Measurements from ENCODE around the gene SLIT3. TPM values are rescaled to one million over a fixed set of nuclear protein-coding genes. Genes with fewer than 3 reads are reported as not detected.

The SLIT3 gene
- total and polyA plus RNA-seq, 9 of the 15 experiments (the other 6 are each of a cell fraction or from before 2014, with no cell fraction given): 0.01 to 0.04 TPM; not detected in 7

- H3K27me3 ChIP-seq (ENCODE audit: control insufficient read depth in 2 of 2, insufficient read depth in 2 of 2, low read length in 2 of 2): peaks cover 6 to 14% of the 10 kb centered on the region in 2 experiments; a peak in 3 of 5 replicates
- H4K20me1 ChIP-seq (replicated peaks; ENCODE audit: control insufficient read depth, insufficient read depth, low read length): no peaks in the 10 kb centered on the region
- ChIA-PET CTCF (ENCODE audit: low intra/inter-chr PET ratio) (no interaction called here), POLR2A (no interaction called here)
- intact Hi-C loops (cut with micrococcal nuclease): no loop called here
- BruUV-seq (replicated peaks): no TSS peak
- FAIRE-seq (no peak), DNase-seq (ENCODE audit: extremely low read depth in 1 of 4, low spot score in 3 of 4) (no peak), ATAC-seq (no peak)
- TF ChIP-seq NFIC (IDR thresholded peaks at IDR 0.05) (peak; percentile 11; the same call in 1 of the 2 replicates), CGGBP1 (CRISPR knock-in tag; IDR thresholded peaks at IDR 0.05) (no peak)
- no peak overlapping the region for H3K4me3 ChIP-seq
- H3K9me3 ChIP-seq (replicated peaks; ENCODE audit: control insufficient read depth, insufficient read depth, low read depth, low read length): no peaks in the 10 kb centered on the region
- no peak overlapping the region for H3K27ac ChIP-seq (ENCODE audit: extremely low read depth, low read depth, low read length)
- H3K79me2 ChIP-seq (ENCODE audit: control insufficient read depth, insufficient read depth, low read length): no peaks in the 10 kb centered on the region
- no peaks in the 10 kb centered on the region for H3K9me1 ChIP-seq (ENCODE audit: control insufficient read depth, insufficient read depth, low read length)
- in situ Hi-C loops (cut with MboI): no loop called here
- no peak overlapping the region for H2AFZ ChIP-seq (ENCODE audit: low read depth, low read length)
- H3K4me2 ChIP-seq (ENCODE audit: insufficient read depth, low read length): no peak overlapping the region
- 0% methylated on average over 3 of the region's 3 CpGs for WGBS (ENCODE audit: insufficient coverage, low coverage, missing lambda C conversion rate)
- no peaks in the 10 kb centered on the region for H3K36me3 ChIP-seq (ENCODE audit: control insufficient read depth, insufficient read depth, low read length)
- H3K9ac ChIP-seq (ENCODE audit: insufficient read depth in 1 of 2, low read depth in 2 of 2, low read length in 2 of 2): no peak overlapping the region
- no peaks in the 10 kb centered on the region for H3K4me1 ChIP-seq (replicated peaks in 1 of 2; ENCODE audit: control insufficient read depth in 2 of 2, insufficient read depth in 2 of 2, low read length in 2 of 2)
Observed at GRCh38 chr5:169064093-169064492, 236.8 kb downstream of the SLIT3 start.

- no peak overlapping the region for H3K4me3 ChIP-seq
- H3K27ac ChIP-seq (ENCODE audit: extremely low read depth, low read depth, low read length): no peak overlapping the region
- H2AFZ ChIP-seq (ENCODE audit: low read depth, low read length): no peak overlapping the region
- no peak for FAIRE-seq
- in situ Hi-C loops (cut with MboI): no loop called here
- POLR2A ChIA-PET: no interaction called here
- BruUV-seq (replicated peaks): no TSS peak
- WGBS (ENCODE audit: insufficient coverage, low coverage, missing lambda C conversion rate): 0% methylated on average over 12 of the region's 12 CpGs
- H3K9me1 ChIP-seq (ENCODE audit: control insufficient read depth, insufficient read depth, low read length): no peaks in the 10 kb centered on the region
- intact Hi-C loops (cut with micrococcal nuclease): no loop called here
- ATAC-seq: no peak
- no peak for DNase-seq (ENCODE audit: extremely low read depth in 1 of 4, low spot score in 3 of 4)
- H3K27me3 ChIP-seq (ENCODE audit: control insufficient read depth in 2 of 2, insufficient read depth in 2 of 2, low read length in 2 of 2): peaks cover 6 to 19% of the 10 kb centered on the region in 2 experiments; a peak in 3 of 5 replicates
- CTCF ChIA-PET (ENCODE audit: low intra/inter-chr PET ratio): no interaction called here
- H3K4me1 ChIP-seq (replicated peaks in 1 of 2; ENCODE audit: control insufficient read depth in 2 of 2, insufficient read depth in 2 of 2, low read length in 2 of 2): no peaks in the 10 kb centered on the region
- H3K9ac ChIP-seq (ENCODE audit: insufficient read depth in 1 of 2, low read depth in 2 of 2, low read length in 2 of 2): no peak overlapping the region
- TF ChIP-seq DEAF1 (CRISPR knock-in tag; IDR thresholded peaks at IDR 0.05) (no peak), DIDO1 (tag; IDR thresholded peaks at IDR 0.05; ENCODE audit: low read depth) (no peak), ZBTB9 (CRISPR knock-in tag; IDR thresholded peaks at IDR 0.05) (no peak), FOXK2 (conservative IDR thresholded peaks at IDR 0.05 in 1 of 2, IDR thresholded peaks at IDR 0.05 in 1 of 2; ENCODE audit: low read depth in 2 of 2) (no peak), ZNF449 (CRISPR knock-in tag; IDR thresholded peaks at IDR 0.05) (no peak), TRIM28 (IDR thresholded peaks at IDR 0.05) (no peak), MCM5 (IDR thresholded peaks at IDR 0.05; ENCODE audit: low read depth) (no peak), SIN3A (IDR thresholded peaks at IDR 0.05; ENCODE audit: borderline replicate concordance in 2 of 2, control insufficient read depth in 1 of 2, low read depth in 2 of 2, low read length in 2 of 2) (no peak)
- no peaks in the 10 kb centered on the region for H3K36me3 ChIP-seq (ENCODE audit: control insufficient read depth, insufficient read depth, low read length)
- H4K20me1 ChIP-seq (replicated peaks; ENCODE audit: control insufficient read depth, insufficient read depth, low read length): no peaks in the 10 kb centered on the region
- H3K4me2 ChIP-seq (ENCODE audit: insufficient read depth, low read length): no peak overlapping the region
- no peaks in the 10 kb centered on the region for H3K9me3 ChIP-seq (replicated peaks; ENCODE audit: control insufficient read depth, insufficient read depth, low read depth, low read length)
- no peaks in the 10 kb centered on the region for H3K79me2 ChIP-seq (ENCODE audit: control insufficient read depth, insufficient read depth, low read length)
Observed at GRCh38 chr5:169063316-169063953, 237.5 kb downstream of the SLIT3 start.
